MM.1S (cell line): ENCODE results near the gene XPR1.
A peak's percentile ranks its signal among the peaks of the same experiment; 100 is the strongest.

ENCODE experiments used
- DNase-seq: peaks from one replicate; pipeline ENCODE4 v3.0.0-alpha.2; 2015
- H2AFZ ChIP-seq: fragments of 300-600 bp; sonication (generic); 2 replicates; pipeline ENCODE4 v1.6.0; 2016; ENCODE audit warnings: antibody characterized with exemption, low read length
- H3F3A ChIP-seq: fragments of 300-600 bp; sonication (generic); 2 replicates; pipeline ENCODE4 v1.6.1; 2016; ENCODE audit warnings: mild to moderate bottlenecking, antibody characterized with exemption, low read length, moderate library complexity, mixed read lengths; ENCODE audit not compliant: insufficient read depth
- H3K27ac ChIP-seq: fragments of 300-600 bp; sonication (generic); 2 replicates; pipeline ENCODE4 v1.5.1; 2016; ENCODE audit warnings: mild to moderate bottlenecking, low read length
- H3K27me3 ChIP-seq: fragments of 300-600 bp; sonication (generic); replicated peaks from 2 replicates; pipeline ENCODE4 v1.6.0; 2016; ENCODE audit warnings: low read length; ENCODE audit not compliant: insufficient read depth
- H3K36me3 ChIP-seq: fragments of 300-600 bp; sonication (generic); replicated peaks from 2 replicates; pipeline ENCODE4 v1.6.1; 2016; ENCODE audit warnings: mild to moderate bottlenecking, low read length, mixed read lengths; ENCODE audit not compliant: insufficient read depth
- H3K4me1 ChIP-seq: fragments of 300-600 bp; sonication (generic); 2 replicates; pipeline ENCODE4 v1.6.1; 2016; ENCODE audit warnings: low read length, mixed read lengths
- H3K4me2 ChIP-seq: fragments of 300-600 bp; sonication (generic); 2 replicates; pipeline ENCODE4 v1.6.0; 2016; ENCODE audit warnings: low read depth, low read length
- H3K4me3 ChIP-seq: fragments of 300-600 bp; sonication (generic); 2 replicates; pipeline ENCODE4 v1.5.1; 2016; ENCODE audit warnings: low read length, mixed read lengths
- H3K79me2 ChIP-seq: fragments of 300-600 bp; sonication (generic); 2 replicates; pipeline ENCODE4 v1.6.1; 2016; ENCODE audit warnings: mixed run types, low read length, mixed read lengths
- H3K9ac ChIP-seq: fragments of 300-600 bp; sonication (generic); 2 replicates; pipeline ENCODE4 v1.6.1; 2016; ENCODE audit warnings: low read length, mixed read lengths
- H3K9me2 ChIP-seq: fragments of 300-600 bp; sonication (generic); replicated peaks from 2 replicates; pipeline ENCODE4 v1.6.1; 2016; ENCODE audit warnings: mild to moderate bottlenecking, low read length, mixed read lengths; ENCODE audit not compliant: insufficient read depth
- H3K9me3 ChIP-seq: fragments of 300-600 bp; sonication (generic); replicated peaks from 2 replicates; pipeline ENCODE4 v1.6.1; 2016; ENCODE audit warnings: mild to moderate bottlenecking, low read length, mixed read lengths; ENCODE audit not compliant: insufficient read depth
- H4K20me1 ChIP-seq: fragments of 300-600 bp; sonication (generic); 2 replicates; pipeline ENCODE4 v1.6.1; 2016; ENCODE audit warnings: mild to moderate bottlenecking, low read length, moderate library complexity, mixed read lengths; ENCODE audit not compliant: insufficient read depth
- CTCF ChIP-seq: fragments of 300-600 bp; sonication (generic); IDR thresholded peaks from 2 replicates; pipeline ENCODE4 v1.5.1; 2016; ENCODE audit warnings: antibody characterized with exemption, low read length, mixed read lengths
- EZH2 ChIP-seq: fragments of 300-600 bp; sonication (generic); optimal IDR thresholded peaks from 2 replicates; pipeline ENCODE3; 2017; ENCODE audit warnings: low read depth, mild to moderate bottlenecking, antibody characterized with exemption, low read length, mixed read lengths
- EZH2phosphoT487 ChIP-seq: fragments of 300-600 bp; sonication (generic); IDR thresholded peaks from 2 replicates; pipeline ENCODE4 v1.6.1; 2018; ENCODE audit warnings: antibody characterized with exemption, low read length

Gene XPR1

GRCh38 chr1:180909462-180909976 is 277.7 kb downstream of the XPR1 start:
- DNase-seq = no peak
- no peaks in the 10 kb centered on the region for H4K20me1 ChIP-seq
- H3K9me2 ChIP-seq = no peaks in the 10 kb centered on the region
- no peak overlapping the region for H2AFZ ChIP-seq
- H3K9me3 ChIP-seq = no peaks in the 10 kb centered on the region
- H3K36me3 ChIP-seq = no peaks in the 10 kb centered on the region
- no peak overlapping the region for H3K27ac ChIP-seq
- H3K4me3 ChIP-seq = no peak overlapping the region
- peak overlapping the region; percentile 14; the same call in 1 of the 2 replicates for H3K4me2 ChIP-seq
- peaks cover 5% of the 10 kb centered on the region; the same call in 1 of the 2 replicates for H3K4me1 ChIP-seq
- no peaks in the 10 kb centered on the region for H3K79me2 ChIP-seq
- TF ChIP-seq CTCF (no peak), EZH2 (no peak), EZH2phosphoT487 (no peak)
- no peak overlapping the region for H3K9ac ChIP-seq
- H3K27me3 ChIP-seq = peaks cover 28% of the 10 kb centered on the region
- H3F3A ChIP-seq = no peaks in the 10 kb centered on the region

- TF ChIP-seq CTCF (no peak), EZH2phosphoT487 (no peak), EZH2 (no peak)
- Histone ChIP-seq H3K27me3 (peaks cover 28% of the 10 kb centered on the region), H3K9me2 (no peaks in the 10 kb centered on the region), H3K27ac (no peak overlapping the region), H3K36me3 (no peaks in the 10 kb centered on the region), H3K79me2 (no peaks in the 10 kb centered on the region), H3F3A (no peaks in the 10 kb centered on the region), H3K4me2 (peak overlapping the region; percentile 54), H3K9me3 (no peaks in the 10 kb centered on the region), H4K20me1 (no peaks in the 10 kb centered on the region), H3K9ac (no peak overlapping the region), H3K4me1 (peaks cover 5% of the 10 kb centered on the region; the same call in 1 of the 2 replicates), H3K4me3 (peak overlapping the region; percentile 33), H2AFZ (peak overlapping the region; percentile 25; the same call in 1 of the 2 replicates)
- DNase-seq = no peak
These were observed 279.9 kb downstream of the XPR1 start for GRCh38 chr1:180911640-180912191.

- Histone ChIP-seq H2AFZ (peak overlapping the region; percentile 25), H3F3A (no peaks in the 10 kb centered on the region), H3K9me2 (no peaks in the 10 kb centered on the region), H3K9me3 (no peaks in the 10 kb centered on the region), H3K4me2 (peak overlapping the region; percentile 54), H3K4me3 (peak overlapping the region; percentile 33), H4K20me1 (no peaks in the 10 kb centered on the region), H3K9ac (no peak overlapping the region), H3K27me3 (peaks cover 28% of the 10 kb centered on the region), H3K79me2 (no peaks in the 10 kb centered on the region), H3K36me3 (no peaks in the 10 kb centered on the region), H3K27ac (no peak overlapping the region), H3K4me1 (peaks cover 5% of the 10 kb centered on the region; the same call in 1 of the 2 replicates)
- DNase-seq = no peak
- TF ChIP-seq CTCF (no peak), EZH2 (no peak), EZH2phosphoT487 (no peak)
These were observed 280.5 kb downstream of the XPR1 start for GRCh38 chr1:180912211-180912800.
